NOMO-1 treated with dmso at 0.1 percent for 144 hours (cell line): ENCODE data around the gene ASB5.
"Not testable (repeated sequence)": the region's sequence is repeated elsewhere in the genome, so short reads cannot be mapped to it uniquely, and the experiment has no call there.

ENCODE experiments used
- DNase-seq: peaks from one replicate; lab custom pipeline; 2025; ENCODE audit not compliant: unreplicated experiment; lab: John Stamatoyannopoulos, UW

ASB5 gene

DNA sequence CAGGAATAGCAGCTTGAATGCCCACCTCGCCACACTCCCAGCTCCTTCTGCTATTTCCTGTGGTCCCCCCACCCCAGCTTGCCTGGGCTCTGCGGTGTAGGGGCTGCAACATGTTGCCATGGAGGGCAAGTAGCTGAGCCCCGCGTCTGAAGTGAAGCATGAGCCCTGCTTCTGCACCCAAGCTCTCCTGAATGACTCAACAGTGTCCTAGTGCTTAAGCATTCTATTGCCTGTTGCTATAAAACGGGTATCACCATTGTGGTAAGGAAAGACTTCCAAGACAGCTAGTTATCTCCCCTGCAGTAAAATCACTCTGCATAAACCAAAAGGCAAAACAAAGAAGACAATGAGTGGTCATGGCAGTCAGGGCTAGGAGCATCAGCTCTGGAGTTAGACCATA, 42.3 kb downstream of the ASB5 start:
- DNase-seq, result no peak

GRCh38 chr4:176223561-176223960, 45.5 kb downstream of the ASB5 start:
- DNase-seq, result no peak

DNA sequence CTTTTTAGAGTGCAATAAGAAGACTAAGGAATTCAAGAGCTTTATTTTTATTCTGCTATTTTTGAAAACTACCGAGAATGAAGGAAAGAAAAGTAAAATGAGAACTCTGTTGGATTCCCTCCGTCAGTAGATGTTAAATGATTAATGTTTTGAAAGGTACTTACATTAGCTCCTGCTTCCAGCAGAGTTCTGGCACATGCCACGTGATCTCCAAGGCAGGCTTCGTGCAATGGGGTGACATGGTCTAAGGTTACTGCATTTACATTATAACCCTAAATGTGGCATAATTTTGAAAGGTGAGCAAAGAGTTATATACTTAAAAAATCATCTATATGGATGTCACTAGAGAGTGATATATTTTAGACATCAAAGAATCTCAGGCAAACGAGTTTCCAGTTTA, 46.9 kb downstream of the ASB5 start:
- no peak for DNase-seq

- DNase-seq, result no peak
Observed at GRCh38 chr4:176217510-176217909, 51.5 kb downstream of the ASB5 start.

DNA sequence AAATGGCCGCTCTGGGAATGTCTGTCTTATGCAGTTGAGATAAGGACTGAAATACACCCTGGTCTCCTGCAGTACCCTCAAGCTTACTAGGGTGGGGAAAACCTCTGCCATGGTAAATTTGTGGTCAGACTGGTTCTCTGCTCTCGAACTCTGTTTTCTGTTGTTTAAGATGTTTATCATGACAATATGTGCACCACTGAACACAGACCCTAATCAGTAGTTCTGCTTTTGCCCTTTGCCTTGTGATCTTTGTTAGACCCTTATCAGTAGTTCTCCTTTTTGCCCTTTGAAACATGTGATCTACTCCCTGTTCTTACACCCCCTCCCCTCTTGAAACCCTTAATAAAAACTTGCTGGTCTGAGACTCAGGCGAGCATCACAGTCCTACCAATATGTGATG, 56.7 kb downstream of the ASB5 start:
- not testable (repeated sequence) for DNase-seq

DNA sequence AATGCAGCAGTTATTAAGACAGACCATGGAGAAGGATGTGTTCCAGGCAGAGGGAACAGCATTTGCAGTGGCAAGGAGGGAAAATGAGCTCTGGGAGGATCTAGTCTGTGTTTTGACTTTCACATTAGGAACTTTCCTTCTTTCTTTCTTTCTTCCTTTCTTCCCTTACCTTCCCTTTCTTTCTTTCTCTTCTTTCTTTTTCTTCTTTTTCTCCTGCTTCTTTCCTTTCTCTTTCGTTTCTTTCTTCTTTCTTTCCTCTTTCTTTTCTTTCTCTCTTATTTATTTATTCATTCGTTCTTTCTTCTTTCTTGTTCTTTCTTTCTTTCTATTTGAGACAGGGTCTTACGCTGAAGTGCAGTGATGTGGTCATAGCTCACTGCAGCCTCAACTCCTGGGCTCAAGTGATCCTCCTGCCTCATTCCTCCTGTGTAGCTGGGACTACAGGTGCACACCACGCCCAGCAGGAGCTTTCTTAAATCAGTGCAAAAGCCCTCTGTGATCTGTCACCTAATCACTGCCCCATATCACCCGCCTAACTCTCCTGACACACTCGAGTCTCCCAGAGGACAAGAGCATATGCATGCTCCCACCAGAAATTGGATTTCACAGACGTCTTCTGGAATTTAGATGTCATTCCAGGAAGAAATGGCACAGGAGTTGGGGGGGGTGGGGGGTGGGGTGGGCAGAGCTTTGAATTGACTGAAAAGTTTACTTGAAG, 58.3 kb downstream of the ASB5 start:
- no peak for DNase-seq

GRCh38 chr4:176210101-176210500, 58.9 kb downstream of the ASB5 start:
- DNase-seq, result no peak

DNA sequence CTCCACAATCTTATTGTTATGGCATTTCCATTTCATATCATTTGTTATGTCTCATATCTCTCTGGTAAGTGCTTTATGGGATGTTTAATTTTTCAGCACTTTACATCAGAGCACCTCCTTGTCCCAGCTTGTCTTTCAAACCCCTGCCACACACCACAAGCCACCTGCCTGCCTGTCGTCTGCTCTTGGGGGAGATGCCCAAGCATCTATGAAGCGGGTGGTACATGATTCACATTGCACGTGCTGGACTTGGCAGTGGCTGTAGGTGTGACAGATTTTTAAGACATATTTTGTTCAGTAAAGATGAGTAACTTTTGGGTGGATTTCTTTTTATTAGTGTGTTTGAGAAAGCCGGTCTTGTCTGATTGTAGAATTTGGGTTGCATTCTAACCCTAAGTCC, 59.5 kb downstream of the ASB5 start:
- no peak for DNase-seq

DNA sequence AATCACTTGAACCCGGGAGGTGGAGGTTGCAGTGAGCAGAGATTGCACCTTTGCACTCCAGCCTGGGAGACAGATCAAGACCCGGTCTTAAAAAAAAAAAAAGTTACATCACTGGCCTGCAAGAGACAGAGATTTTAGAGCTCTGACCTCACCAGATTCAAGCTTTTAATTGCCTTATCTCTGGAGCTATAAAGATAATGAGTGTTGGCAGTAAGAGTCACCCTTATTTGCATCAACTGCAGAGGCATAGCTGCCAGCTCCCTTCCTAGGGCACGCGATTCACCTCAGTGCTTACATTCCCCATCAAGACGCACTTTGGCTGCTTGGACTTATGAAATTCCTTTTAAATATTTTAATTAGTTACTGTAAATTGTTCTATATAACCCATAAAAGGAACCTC, 61.2 kb downstream of the ASB5 start:
- no peak for DNase-seq

GRCh38 chr4:176205299-176205698, 63.7 kb downstream of the ASB5 start:
- no peak for DNase-seq

GRCh38 chr4:176198316-176198903, 70.6 kb downstream of the ASB5 start:
- no peak for DNase-seq

DNA sequence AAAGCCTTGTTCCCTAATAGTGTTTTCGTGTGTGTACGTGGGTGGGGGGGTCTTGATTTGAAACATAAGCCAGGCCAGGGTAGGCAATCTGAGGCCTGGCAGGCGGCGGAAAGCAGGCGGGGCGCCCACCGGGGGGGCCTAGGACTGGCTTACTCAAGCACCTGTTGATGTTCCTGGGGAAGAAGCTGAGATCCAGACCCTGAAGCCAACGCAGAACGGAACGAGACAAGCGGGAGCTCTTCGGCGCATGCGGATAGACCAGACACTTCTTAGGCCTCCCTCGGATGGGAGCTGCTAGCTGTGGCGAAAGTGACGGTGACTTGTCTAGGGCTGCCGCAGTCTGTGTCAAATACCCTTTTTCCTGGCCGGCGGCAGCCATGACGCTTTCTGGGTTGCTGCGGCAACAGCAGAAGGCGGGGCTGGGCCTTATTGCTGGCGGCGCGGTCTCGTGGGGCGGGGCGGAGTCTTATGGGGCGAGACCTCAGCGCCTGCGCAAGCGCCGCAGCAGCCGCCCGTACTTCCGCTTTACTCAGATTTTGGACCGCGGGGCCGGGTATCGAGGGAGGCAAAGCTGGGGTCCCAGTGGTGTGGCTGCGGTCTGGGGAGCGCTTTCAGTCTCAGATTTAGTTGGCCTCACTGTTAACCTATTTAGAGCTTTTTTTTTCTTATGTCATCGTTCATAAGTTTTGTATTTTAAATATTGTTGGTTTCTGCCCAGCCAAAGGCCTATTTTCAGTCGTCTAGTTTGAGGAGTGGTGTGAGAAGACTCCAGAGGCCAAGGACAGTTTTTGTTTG, 73.6 kb downstream of the ASB5 start, which contains the start of gene SPATA4:
Gene SPATA4 (minus strand): TSS at position 402 of the 795 bp plus-strand sequence. CDS start 23 bp downstream, at position 379.
- peak; percentile 89 for DNase-seq

- no peak for DNase-seq
Observed at GRCh38 chr4:176193938-176194337, 75.1 kb downstream of the ASB5 start.

GRCh38 chr4:176193126-176193525, 75.9 kb downstream of the ASB5 start:
- DNase-seq, result no peak

DNA sequence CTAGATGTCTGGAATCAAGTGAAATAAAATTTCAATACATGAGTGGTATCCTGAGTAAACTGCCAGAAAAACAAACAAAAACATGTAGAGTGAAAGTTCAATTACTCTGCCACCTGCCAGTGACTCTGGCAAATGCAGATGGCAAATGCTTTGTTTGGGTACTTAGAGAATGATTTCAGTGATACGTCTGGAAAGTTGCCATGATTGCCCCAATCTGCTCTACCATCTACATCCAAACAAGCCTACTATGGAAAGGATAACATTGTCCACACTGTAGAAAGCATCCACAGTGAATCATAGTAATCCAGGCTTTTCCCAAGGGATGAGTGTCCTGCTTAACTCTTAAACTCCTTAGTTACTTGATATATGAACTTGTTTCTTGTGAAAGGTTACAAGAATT, 77.0 kb downstream of the ASB5 start:
- no peak for DNase-seq

DNA sequence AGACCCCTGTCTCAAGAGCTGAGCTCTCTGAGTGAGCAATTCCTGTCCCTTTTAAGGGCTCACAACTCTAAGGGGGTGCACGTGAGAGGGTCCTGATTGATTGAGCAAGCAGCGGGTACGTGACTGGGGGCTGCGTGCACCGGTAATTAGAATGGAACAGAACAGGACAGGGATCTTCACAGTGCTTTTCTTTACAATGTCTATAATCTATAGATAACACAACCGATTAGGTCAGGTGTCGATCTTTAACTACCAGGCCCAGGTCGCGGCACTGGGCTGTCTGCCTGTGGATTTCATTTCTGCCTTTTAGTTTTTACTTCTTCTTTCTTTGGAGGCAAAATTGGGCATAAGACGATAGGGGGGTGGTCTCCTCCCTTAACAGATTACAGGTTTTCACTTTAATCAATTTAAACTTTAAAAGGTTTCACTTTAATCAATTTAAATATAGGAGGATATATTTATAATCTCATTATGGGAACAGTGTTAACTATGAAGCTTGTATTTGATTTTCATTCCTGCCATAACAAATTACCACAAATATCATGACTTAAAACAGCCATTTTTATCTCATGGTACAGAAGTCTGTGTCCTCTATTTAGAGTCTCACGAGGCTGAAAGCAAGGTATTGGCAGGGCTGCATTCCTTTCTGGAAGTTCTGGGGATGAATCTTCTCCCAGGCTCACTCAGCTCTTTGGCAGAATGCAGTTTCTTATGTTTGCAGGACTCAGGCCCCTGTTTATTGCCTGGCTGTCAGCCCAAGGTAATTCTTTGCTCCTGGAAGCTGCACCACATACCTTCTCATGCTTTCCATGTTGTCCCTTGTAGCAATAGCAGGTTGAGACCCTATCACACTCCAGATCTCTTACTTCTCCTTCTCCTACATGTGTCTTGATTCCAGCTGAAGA, 78.9 kb downstream of the ASB5 start:
- no peak for DNase-seq

- DNase-seq, result no peak
Observed at GRCh38 chr4:176188654-176189053, 80.4 kb downstream of the ASB5 start.

DNA sequence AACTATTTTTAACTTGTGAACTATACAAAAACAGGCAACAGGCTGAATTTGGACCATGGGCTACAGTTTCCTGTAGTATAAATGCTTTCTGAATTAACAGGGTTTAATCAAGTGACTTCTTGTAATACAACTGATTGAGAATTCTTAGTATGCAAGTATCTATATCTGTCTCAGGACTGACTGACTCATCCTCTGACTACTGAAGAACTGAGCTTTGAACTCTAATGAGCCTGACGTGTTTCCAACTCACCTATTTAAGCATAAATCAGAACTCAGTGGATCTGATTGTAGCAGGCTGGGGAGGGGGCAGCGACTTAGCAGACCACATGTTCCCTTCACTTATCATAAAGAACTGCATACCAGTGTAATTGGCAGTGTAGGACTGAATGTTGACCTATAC, 81.4 kb downstream of the ASB5 start:
- no peak for DNase-seq

DNA sequence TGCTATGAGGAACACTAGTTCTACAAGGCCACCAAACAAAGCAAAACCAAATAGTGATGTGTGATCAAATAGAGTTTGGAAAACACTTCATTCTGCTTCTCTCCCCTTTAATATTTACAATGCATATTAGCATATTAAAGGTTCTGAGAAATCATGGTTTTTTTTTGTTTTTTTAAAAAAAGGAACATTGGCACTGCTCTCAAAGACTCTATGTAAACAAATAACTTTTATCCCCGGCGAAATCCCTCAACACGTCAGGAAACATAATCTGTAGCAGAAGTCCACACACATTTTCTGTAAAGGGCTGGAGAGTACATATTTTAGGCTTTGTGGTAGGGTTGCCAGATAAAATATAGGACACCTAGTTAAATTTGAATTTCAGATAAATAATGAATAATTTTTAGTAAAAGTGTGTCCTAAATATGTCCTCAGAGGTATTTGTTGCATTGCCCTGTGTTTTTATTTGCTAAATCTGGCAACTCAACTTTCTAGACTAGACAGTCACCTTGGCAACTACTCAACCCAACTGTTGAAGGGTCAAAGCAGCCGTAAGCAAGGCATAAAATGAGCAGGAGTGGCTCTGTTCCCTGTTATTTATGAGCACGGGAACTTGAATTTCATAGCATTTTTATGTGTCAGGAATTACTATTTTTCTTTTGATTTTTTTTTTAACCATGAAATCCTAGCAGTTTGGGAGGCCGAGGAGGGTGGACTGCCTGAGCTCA, 82.2 kb downstream of the ASB5 start:
- no peak for DNase-seq

GRCh38 chr4:176186067-176186466, 83.0 kb downstream of the ASB5 start:
- no peak for DNase-seq
